GM18511 (cell line): ENCODE results near the gene CAMK2A.
"Not testable (repeated sequence)": the region's sequence is repeated elsewhere in the genome, so short reads cannot be mapped to it uniquely, and the experiment has no call there.

Source experiments
- ATAC-seq: cut with Tn5 transposase; IDR thresholded peaks from one replicate; pipeline ENCODE4 v1.9.1; 2021; ENCODE audit warnings: mild to moderate bottlenecking, moderate library complexity; ENCODE audit not compliant: unreplicated experiment

The CAMK2A gene

GRCh38 chr5:150238646-150239045 lies 50.9 kb downstream of the CAMK2A start:
- ATAC-seq: no peak

- ATAC-seq: no peak
These were observed 52.4 kb downstream of the CAMK2A start for GRCh38 chr5:150236981-150237754.

GRCh38 chr5:150236313-150236712 lies 53.3 kb downstream of the CAMK2A start:
- no peak for ATAC-seq

GRCh38 chr5:150235500-150235854 lies 54.1 kb downstream of the CAMK2A start:
- no peak for ATAC-seq

- ATAC-seq: no peak
These were observed 54.7 kb downstream of the CAMK2A start for GRCh38 chr5:150234576-150235499.

GRCh38 chr5:150233706-150234105 lies 55.9 kb downstream of the CAMK2A start:
- not testable (repeated sequence) for ATAC-seq

GRCh38 chr5:150230842-150231241 lies 58.7 kb downstream of the CAMK2A start:
- no peak for ATAC-seq

- no peak for ATAC-seq
These were observed 60.0 kb downstream of the CAMK2A start for GRCh38 chr5:150229571-150229970.

GRCh38 chr5:150227606-150228273 lies 61.8 kb downstream of the CAMK2A start:
- no peak for ATAC-seq

- no peak for ATAC-seq
These were observed 62.5 kb downstream of the CAMK2A start for GRCh38 chr5:150227036-150227435.

- ATAC-seq: no peak
These were observed 65.0 kb downstream of the CAMK2A start for GRCh38 chr5:150224483-150225027.

GRCh38 chr5:150223474-150223873 lies 66.1 kb downstream of the CAMK2A start:
- no peak for ATAC-seq

- no peak for ATAC-seq
These were observed 66.7 kb downstream of the CAMK2A start for GRCh38 chr5:150222906-150223305.

GRCh38 chr5:150221471-150221870 lies 68.1 kb downstream of the CAMK2A start:
- ATAC-seq: no peak

GRCh38 chr5:150219861-150220260 lies 69.7 kb downstream of the CAMK2A start:
- no peak for ATAC-seq

GRCh38 chr5:150219142-150219541 lies 70.4 kb downstream of the CAMK2A start:
- no peak for ATAC-seq

GRCh38 chr5:150218693-150219035 lies 70.9 kb downstream of the CAMK2A start:
- no peak for ATAC-seq

GRCh38 chr5:150217873-150218692 lies 71.5 kb downstream of the CAMK2A start:
- ATAC-seq: peak; percentile 96

GRCh38 chr5:150217038-150217437 lies 72.5 kb downstream of the CAMK2A start:
- no peak for ATAC-seq
